Stimulated activated memory B cell treated with anti-CD40 and anti-IgM and Interleukin-4, amounts not matched to agents 10 μg/mL and 1 μg/mL and 100 μg/mL, for 72 hours (primary cell): ENCODE data around the gene RRAD.

Experiments
- ATAC-seq: fragments of 150-1000 bp; cut with Tn5 transposase; 2 replicates; pipeline ENCODE4 v1.10.0; 2021
- H3K27ac Mint-ChIP-seq: one replicate; pipeline ENCODE4 v1.8.0; 2022; ENCODE audit warnings: mild to moderate bottlenecking, mixed read lengths
- H3K27me3 Mint-ChIP-seq: one replicate; pipeline ENCODE4 v1.8.0; 2022; ENCODE audit warnings: mixed read lengths
- H3K36me3 Mint-ChIP-seq: one replicate; pipeline ENCODE4 v1.8.0; 2022; ENCODE audit warnings: mixed read lengths
- H3K4me1 Mint-ChIP-seq: one replicate; pipeline ENCODE4 v1.8.0; 2022; ENCODE audit warnings: mixed read lengths
- H3K4me3 Mint-ChIP-seq: one replicate; pipeline ENCODE4 v1.8.0; 2022; ENCODE audit warnings: mild to moderate bottlenecking, moderate library complexity, mixed read lengths
- H3K9me3 Mint-ChIP-seq: one replicate; pipeline ENCODE4 v1.8.0; 2022; ENCODE audit warnings: mixed read lengths

RRAD gene

DNA sequence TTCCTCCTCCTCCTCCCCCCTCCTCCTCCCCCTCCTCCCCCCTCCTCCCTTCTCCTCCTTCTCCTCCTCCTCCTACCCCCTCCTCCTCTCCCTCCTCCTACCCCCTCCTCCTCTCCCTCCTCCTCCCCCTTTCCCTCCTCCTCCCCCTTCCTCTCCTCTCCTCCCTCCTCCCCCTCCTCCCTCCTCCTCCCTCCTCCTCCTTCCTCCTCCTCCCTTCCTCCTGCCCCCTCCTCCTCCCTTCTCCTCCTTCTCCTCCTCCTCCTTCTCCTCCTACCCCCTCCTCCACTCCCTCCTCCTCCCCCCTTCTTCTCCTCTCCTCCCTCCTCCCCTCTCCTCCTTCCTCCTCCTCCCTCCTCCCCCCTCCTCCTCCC lies 51.7 kb downstream of the RRAD start:
- peaks cover 2% of the 10 kb centered on the region for H3K9me3 Mint-ChIP-seq
- ATAC-seq = no peak
- no peaks in the 10 kb centered on the region for H3K27me3 Mint-ChIP-seq
- H3K27ac Mint-ChIP-seq = peak overlapping the region; percentile 73
- no peaks in the 10 kb centered on the region for H3K36me3 Mint-ChIP-seq
- H3K4me1 Mint-ChIP-seq = peaks cover 27% of the 10 kb centered on the region
- no peak overlapping the region for H3K4me3 Mint-ChIP-seq

DNA sequence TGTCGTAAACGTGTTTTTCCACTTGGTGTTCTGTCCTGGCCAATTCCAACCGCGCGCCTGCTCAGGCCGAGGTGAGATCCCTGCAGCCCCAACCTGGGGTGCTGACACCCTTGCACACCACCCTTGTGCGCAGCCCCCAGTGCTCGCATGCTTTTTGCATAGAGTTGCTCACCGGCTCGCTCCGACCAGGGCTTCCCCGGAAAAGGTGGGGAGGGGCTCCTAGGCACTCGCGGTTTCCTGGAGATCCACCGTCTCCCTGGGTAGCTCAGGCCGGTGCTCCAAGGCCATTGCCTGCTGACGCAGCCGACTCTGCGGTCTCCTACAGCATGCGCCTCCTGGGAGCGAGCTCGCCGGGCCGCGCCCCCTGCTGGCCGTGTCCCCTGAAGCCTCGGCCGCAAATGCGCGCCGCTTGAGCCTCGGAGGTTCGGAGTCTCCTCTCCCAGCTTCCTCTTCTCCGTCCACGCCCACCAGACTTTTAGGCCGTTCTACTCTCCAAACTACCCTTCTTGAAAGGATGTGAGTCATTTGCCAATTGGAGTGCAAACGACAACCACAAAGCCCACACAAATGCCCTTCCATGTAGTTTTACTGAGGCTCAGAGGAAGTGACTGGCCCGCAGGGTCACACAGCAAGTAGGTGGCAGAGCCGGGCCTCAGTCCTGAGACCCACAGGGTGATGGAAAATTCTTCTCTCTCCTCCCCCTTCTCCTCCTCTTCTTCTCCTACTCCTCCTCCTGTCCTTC lies 52.2 kb downstream of the RRAD start:
- Mint-ChIP-seq H3K4me3 (peak overlapping the region; percentile 74), H3K27me3 (peaks cover 4% of the 10 kb centered on the region), H3K36me3 (no peaks in the 10 kb centered on the region), H3K4me1 (peaks cover 22% of the 10 kb centered on the region), H3K9me3 (peaks cover 2% of the 10 kb centered on the region), H3K27ac (peak overlapping the region; percentile 73)
- ATAC-seq = peak; percentile 92

DNA sequence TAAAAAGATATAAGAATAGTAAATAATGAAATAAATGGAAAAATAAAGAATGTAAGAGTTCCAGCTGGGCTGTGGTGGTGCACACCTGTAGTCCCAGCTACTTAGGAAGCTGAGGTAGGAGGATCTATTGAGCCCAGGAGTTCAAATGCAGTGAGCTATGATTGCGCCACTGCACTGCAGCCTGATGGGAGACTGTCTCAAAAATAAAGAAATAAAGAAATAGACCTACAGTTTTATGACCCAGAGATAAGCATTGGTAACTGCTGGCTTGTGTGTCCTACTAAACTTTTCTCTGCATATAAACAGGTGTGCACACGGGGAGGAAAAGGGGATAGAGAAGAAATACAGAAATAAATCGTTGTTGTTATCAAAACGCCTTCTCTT lies 52.8 kb downstream of the RRAD start:
- H3K9me3 Mint-ChIP-seq = peaks cover 2% of the 10 kb centered on the region
- peak overlapping the region; percentile 73 for H3K27ac Mint-ChIP-seq
- H3K4me3 Mint-ChIP-seq = peak overlapping the region; percentile 74
- no peaks in the 10 kb centered on the region for H3K36me3 Mint-ChIP-seq
- peaks cover 9% of the 10 kb centered on the region for H3K27me3 Mint-ChIP-seq
- ATAC-seq = no peak
- H3K4me1 Mint-ChIP-seq = peaks cover 23% of the 10 kb centered on the region

DNA sequence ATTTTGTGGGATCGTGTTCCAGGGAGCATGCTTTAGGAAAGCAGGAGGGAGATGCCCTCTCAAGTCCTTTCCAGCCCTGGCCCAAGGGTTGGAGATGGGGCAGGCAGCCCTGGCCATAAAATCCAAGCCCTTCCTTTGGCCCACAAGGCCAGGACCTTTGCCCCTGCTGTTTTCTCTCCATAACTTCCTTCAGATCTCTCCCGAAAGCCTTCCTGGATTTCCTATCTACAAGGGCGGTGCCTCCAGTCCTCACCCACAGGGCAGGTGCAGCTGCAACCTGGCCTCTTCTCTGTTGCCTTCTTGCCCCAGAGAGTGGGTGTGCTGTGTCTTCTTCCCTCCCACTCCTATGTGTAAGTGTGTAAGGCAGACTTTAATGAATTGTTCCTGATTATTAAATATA lies 53.5 kb downstream of the RRAD start:
- no peaks in the 10 kb centered on the region for H3K36me3 Mint-ChIP-seq
- peaks cover 2% of the 10 kb centered on the region for H3K9me3 Mint-ChIP-seq
- H3K27ac Mint-ChIP-seq = no peak overlapping the region
- no peak for ATAC-seq
- H3K4me1 Mint-ChIP-seq = peaks cover 24% of the 10 kb centered on the region
- no peak overlapping the region for H3K4me3 Mint-ChIP-seq
- H3K27me3 Mint-ChIP-seq = peaks cover 12% of the 10 kb centered on the region
